WTC11 (cell line): ENCODE results near the gene MLN. TPM values are rescaled to one million over a fixed set of nuclear protein-coding genes. Genes with fewer than 3 reads are reported as not detected.

Source experiments
- ATAC-seq: fragments of 200-7000 bp; cut with Tn5 transposase; 2 replicates; pipeline ENCODE4 v1.10.0; 2021; ENCODE audit warnings: mild to moderate bottlenecking, moderate library complexity
- CTCF ChIA-PET: fragments of 300-600 bp; sonication (Branson Sonifier 250); formaldehyde crosslinking; loops from one replicate; lab custom pipeline; 2021; ENCODE audit warnings: antibody characterized with exemption; lab: Charles Lee
- POLR2A ChIA-PET: fragments of 350-600 bp; sonication (Branson Sonifier 250); formaldehyde crosslinking; loops from one replicate; lab custom pipeline; 2021; ENCODE audit warnings: antibody characterized with exemption; lab: Charles Lee
- DNase-seq: peaks from one replicate; pipeline ENCODE4 v3.0.0; 2021; ENCODE audit warnings: low spot score
- H3K27ac Mint-ChIP-seq: 2 replicates; pipeline ENCODE4 v1.8.0; 2021; ENCODE audit warnings: mixed read lengths
- H3K27me3 Mint-ChIP-seq: 2 replicates; pipeline ENCODE4 v1.8.0; 2021; ENCODE audit warnings: low read depth, mild to moderate bottlenecking, moderate library complexity, mixed read lengths
- H3K36me3 Mint-ChIP-seq: 2 replicates; pipeline ENCODE4 v1.8.0; 2021; ENCODE audit warnings: mixed read lengths
- H3K4me1 Mint-ChIP-seq: 2 replicates; pipeline ENCODE4 v1.8.0; 2022; ENCODE audit warnings: mixed read lengths
- H3K4me3 Mint-ChIP-seq: 2 replicates; pipeline ENCODE4 v1.8.0; 2021; ENCODE audit warnings: mild to moderate bottlenecking, moderate library complexity, mixed read lengths
- H3K9me3 Mint-ChIP-seq: 2 replicates; pipeline ENCODE4 v1.8.0; 2021; ENCODE audit warnings: mixed read lengths
- ATF1 ChIP-seq: sonication (generic); formaldehyde crosslinking; IDR thresholded peaks from 2 replicates; pipeline ENCODE4 v1.8.1; 2023; ENCODE audit warnings: mild to moderate bottlenecking, moderate library complexity, missing genetic modification reagents
- CREB1 ChIP-seq: sonication (generic); formaldehyde crosslinking; IDR thresholded peaks from 2 replicates; pipeline ENCODE4 v1.8.0; 2023; ENCODE audit warnings: mild to moderate bottlenecking, missing genetic modification reagents
- EMX1 ChIP-seq: fragments of 250-450 bp; sonication (Bioruptor Pico); IDR thresholded peaks from 2 replicates; pipeline ENCODE4 v1.8.0; 2021; ENCODE audit warnings: mild to moderate bottlenecking
- IRF2 ChIP-seq: sonication (generic); formaldehyde crosslinking; IDR thresholded peaks from 2 replicates; pipeline ENCODE4 v1.8.0; 2022; ENCODE audit warnings: low read depth, missing genetic modification reagents, borderline replicate concordance
- JAZF1 ChIP-seq: fragments of 250-450 bp; sonication (Bioruptor Pico); IDR thresholded peaks from 2 replicates; pipeline ENCODE4 v1.9.0; 2021; ENCODE audit warnings: moderate library complexity, mild to moderate bottlenecking, inconsistent platforms
- JUN ChIP-seq: sonication (generic); formaldehyde crosslinking; IDR thresholded peaks from 2 replicates; pipeline ENCODE4 v1.8.0; 2023; ENCODE audit warnings: mild to moderate bottlenecking, missing genetic modification reagents
- MXD4 ChIP-seq: fragments of 250-450 bp; sonication (Bioruptor Pico); IDR thresholded peaks from 2 replicates; pipeline ENCODE4 v1.8.0; 2021; ENCODE audit warnings: mild to moderate bottlenecking, moderate library complexity, borderline replicate concordance
- MYBL2 ChIP-seq: sonication (generic); formaldehyde crosslinking; IDR thresholded peaks from 2 replicates; pipeline ENCODE4 v1.8.1; 2023; ENCODE audit warnings: mild to moderate bottlenecking, moderate library complexity, missing genetic modification reagents
- NFATC4 ChIP-seq: fragments of 250-450 bp; sonication (Bioruptor Pico); IDR thresholded peaks from 2 replicates; pipeline ENCODE4 v1.9.0; 2021; ENCODE audit warnings: mild to moderate bottlenecking
- NFYB ChIP-seq: sonication (generic); formaldehyde crosslinking; conservative IDR thresholded peaks from 2 replicates; pipeline ENCODE4 v1.8.0; 2022; ENCODE audit warnings: low read depth, missing genetic modification reagents
- PRRX2 ChIP-seq: fragments of 250-450 bp; sonication (Bioruptor Pico); IDR thresholded peaks from 2 replicates; pipeline ENCODE4 v1.8.0; 2021; ENCODE audit warnings: mild to moderate bottlenecking
- RORB ChIP-seq: fragments of 250-450 bp; sonication (Bioruptor Pico); IDR thresholded peaks from 2 replicates; pipeline ENCODE4 v1.9.0; 2021; ENCODE audit warnings: mild to moderate bottlenecking
- SMAD3 ChIP-seq: sonication (generic); formaldehyde crosslinking; IDR thresholded peaks from 2 replicates; pipeline ENCODE4 v1.8.0; 2022; ENCODE audit warnings: missing genetic modification reagents, mild to moderate bottlenecking, borderline replicate concordance
- SOX15 ChIP-seq: fragments of 250-450 bp; sonication (Bioruptor Pico); IDR thresholded peaks from 2 replicates; pipeline ENCODE4 v1.9.0; 2021; ENCODE audit warnings: mild to moderate bottlenecking
- TCF7 ChIP-seq: sonication (generic); formaldehyde crosslinking; IDR thresholded peaks from 2 replicates; pipeline ENCODE4 v1.8.0; 2022; ENCODE audit warnings: mild to moderate bottlenecking, low read depth, missing genetic modification reagents, moderate library complexity
- ZMAT4 ChIP-seq: fragments of 250-450 bp; sonication (Bioruptor Pico); IDR thresholded peaks from 2 replicates; pipeline ENCODE4 v1.9.0; 2021; ENCODE audit warnings: mild to moderate bottlenecking
- ZNF121 ChIP-seq: sonication (generic); formaldehyde crosslinking; IDR thresholded peaks from 2 replicates; pipeline ENCODE4 v1.8.0; 2023; ENCODE audit warnings: missing genetic modification reagents
- ZNF263 ChIP-seq: sonication (generic); formaldehyde crosslinking; IDR thresholded peaks from 2 replicates; pipeline ENCODE4 v1.8.1; 2022; ENCODE audit warnings: low read depth, mild to moderate bottlenecking, moderate library complexity, missing genetic modification reagents
- ZNF317 ChIP-seq: sonication (generic); formaldehyde crosslinking; IDR thresholded peaks from 2 replicates; pipeline ENCODE4 v1.8.1; 2023; ENCODE audit warnings: low read depth, mild to moderate bottlenecking, moderate library complexity, missing genetic modification reagents, borderline replicate concordance
- ZNF416 ChIP-seq: fragments of 250-450 bp; sonication (Bioruptor Pico); IDR thresholded peaks from 2 replicates; pipeline ENCODE4 v1.9.0; 2021; ENCODE audit warnings: mild to moderate bottlenecking, inconsistent platforms
- ZSCAN18 ChIP-seq: fragments of 250-450 bp; sonication (Bioruptor Pico); IDR thresholded peaks from 2 replicates; pipeline ENCODE4 v2.1.2; 2022; ENCODE audit warnings: mild to moderate bottlenecking, moderate library complexity
- total RNA-seq: library from RNA; stranded (reverse); gene quantifications from 3 replicates; pipeline ENCODE4 v1.2.3, GENCODE V29; 2021
- TF ChIP-seq, protein P1 (sequence below): sonication (generic); formaldehyde crosslinking; IDR thresholded peaks from 2 replicates; pipeline ENCODE4 v1.8.0; 2022; ENCODE audit warnings: missing genetic modification reagents
- TF ChIP-seq, protein P2 (sequence below): fragments of 250-450 bp; sonication (Bioruptor Pico); IDR thresholded peaks from 2 replicates; pipeline ENCODE4 v1.9.0; 2021; ENCODE audit warnings: moderate library complexity, mild to moderate bottlenecking, inconsistent platforms, borderline replicate concordance

Gene MLN
- total RNA-seq, 1 experiment from 2014 or later = not detected

DNA sequence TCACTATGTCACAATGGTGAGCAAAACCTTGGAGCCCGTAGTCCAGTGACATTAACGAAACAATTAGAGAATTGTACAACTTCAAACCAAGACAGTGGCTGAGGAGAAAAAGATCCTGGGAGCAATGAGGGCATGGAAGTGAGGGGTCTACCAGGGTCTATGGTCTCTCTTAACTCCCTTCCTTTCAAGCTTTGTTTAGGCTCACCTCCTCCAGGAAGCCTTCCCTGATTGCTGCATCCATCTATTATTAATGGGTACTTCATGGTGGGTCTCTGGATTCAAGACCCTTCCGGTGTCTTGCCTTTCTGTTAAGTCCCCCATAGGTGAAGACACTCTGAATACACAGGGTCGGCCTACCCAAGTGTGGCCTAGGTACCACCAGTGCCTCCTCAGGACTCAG is 38.1 kb upstream of the MLN start:
- ATAC-seq (no peak), DNase-seq (no peak)
- ChIA-PET CTCF (interaction anchor here (0.6 to 4.8 kb wide), 2 partner anchors 29 to 71 kb away, joined by 6 to 37 read pairs; no protein-coding TSS in a partner anchor), POLR2A (no interaction called here)
- no peak for TF ChIP-seq ZSCAN18 (CRISPR knock-in tag)
- no peak for TF ChIP-seq MYBL2 (CRISPR knock-in tag)
- no peak for TF ChIP-seq SMAD3 (CRISPR knock-in tag)
- TF ChIP-seq ZMAT4 = no peak
- TF ChIP-seq ZNF263 (CRISPR knock-in tag) = no peak
- no peak for TF ChIP-seq ATF1 (CRISPR knock-in tag)
- TF ChIP-seq, protein P1, sequence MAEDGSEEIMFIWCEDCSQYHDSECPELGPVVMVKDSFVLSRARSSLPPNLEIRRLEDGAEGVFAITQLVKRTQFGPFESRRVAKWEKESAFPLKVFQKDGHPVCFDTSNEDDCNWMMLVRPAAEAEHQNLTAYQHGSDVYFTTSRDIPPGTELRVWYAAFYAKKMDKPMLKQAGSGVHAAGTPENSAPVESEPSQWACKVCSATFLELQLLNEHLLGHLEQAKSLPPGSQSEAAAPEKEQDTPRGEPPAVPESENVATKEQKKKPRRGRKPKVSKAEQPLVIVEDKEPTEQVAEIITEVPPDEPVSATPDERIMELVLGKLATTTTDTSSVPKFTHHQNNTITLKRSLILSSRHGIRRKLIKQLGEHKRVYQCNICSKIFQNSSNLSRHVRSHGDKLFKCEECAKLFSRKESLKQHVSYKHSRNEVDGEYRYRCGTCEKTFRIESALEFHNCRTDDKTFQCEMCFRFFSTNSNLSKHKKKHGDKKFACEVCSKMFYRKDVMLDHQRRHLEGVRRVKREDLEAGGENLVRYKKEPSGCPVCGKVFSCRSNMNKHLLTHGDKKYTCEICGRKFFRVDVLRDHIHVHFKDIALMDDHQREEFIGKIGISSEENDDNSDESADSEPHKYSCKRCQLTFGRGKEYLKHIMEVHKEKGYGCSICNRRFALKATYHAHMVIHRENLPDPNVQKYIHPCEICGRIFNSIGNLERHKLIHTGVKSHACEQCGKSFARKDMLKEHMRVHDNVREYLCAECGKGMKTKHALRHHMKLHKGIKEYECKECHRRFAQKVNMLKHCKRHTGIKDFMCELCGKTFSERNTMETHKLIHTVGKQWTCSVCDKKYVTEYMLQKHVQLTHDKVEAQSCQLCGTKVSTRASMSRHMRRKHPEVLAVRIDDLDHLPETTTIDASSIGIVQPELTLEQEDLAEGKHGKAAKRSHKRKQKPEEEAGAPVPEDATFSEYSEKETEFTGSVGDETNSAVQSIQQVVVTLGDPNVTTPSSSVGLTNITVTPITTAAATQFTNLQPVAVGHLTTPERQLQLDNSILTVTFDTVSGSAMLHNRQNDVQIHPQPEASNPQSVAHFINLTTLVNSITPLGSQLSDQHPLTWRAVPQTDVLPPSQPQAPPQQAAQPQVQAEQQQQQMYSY (CRISPR knock-in tag) = no peak
- TF ChIP-seq CREB1 = no peak
- no peak for TF ChIP-seq EMX1 (CRISPR knock-in tag)
- no peak for TF ChIP-seq NFYB (CRISPR knock-in tag)
- no peak for TF ChIP-seq ZNF317 (CRISPR knock-in tag)
- TF ChIP-seq MXD4 (CRISPR knock-in tag) = no peak
- TF ChIP-seq, protein P2, sequence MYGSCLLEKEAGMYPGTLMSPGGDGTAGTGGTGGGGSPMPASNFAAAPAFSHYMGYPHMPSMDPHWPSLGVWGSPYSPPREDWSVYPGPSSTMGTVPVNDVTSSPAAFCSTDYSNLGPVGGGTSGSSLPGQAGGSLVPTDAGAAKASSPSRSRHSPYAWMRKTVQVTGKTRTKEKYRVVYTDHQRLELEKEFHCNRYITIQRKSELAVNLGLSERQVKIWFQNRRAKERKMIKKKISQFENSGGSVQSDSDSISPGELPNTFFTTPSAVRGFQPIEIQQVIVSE (CRISPR knock-in tag) = no peak
- TF ChIP-seq ZNF121 (CRISPR knock-in tag) = no peak
- TF ChIP-seq TCF7 (CRISPR knock-in tag) = no peak
- no peak for TF ChIP-seq ZNF416 (CRISPR knock-in tag)
- no peak for TF ChIP-seq NFATC4 (CRISPR knock-in tag)
- TF ChIP-seq RORB (CRISPR knock-in tag) = no peak
- Mint-ChIP-seq H3K27ac (no peak overlapping the region), H3K9me3 (peaks cover 7% of the 10 kb centered on the region), H3K4me1 (peaks cover 30% of the 10 kb centered on the region), H3K36me3 (peaks cover 6% of the 10 kb centered on the region), H3K27me3 (peaks cover 19% of the 10 kb centered on the region), H3K4me3 (no peak overlapping the region)

DNA sequence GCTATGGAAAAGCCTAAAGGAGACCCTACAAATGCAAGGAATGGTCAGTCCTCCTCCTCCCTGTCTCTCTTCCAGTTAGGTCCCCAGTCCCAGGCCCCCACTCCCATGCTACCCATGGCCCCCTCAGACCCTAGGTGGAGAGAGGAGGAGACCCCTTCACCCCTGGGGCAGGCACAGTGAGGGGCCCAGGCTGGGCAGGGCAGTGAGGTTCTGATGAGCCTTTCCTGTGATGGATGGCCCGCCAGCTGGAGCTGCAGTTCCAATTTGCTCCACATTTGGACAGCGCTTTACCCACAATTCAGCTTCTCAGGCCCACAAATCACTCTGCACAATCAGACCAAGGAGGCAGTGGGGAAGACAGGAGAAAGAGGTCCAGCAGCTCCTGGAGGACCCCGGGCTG is 37.3 kb upstream of the MLN start:
- DNase-seq = no peak
- Mint-ChIP-seq H3K27me3 (peaks cover 19% of the 10 kb centered on the region), H3K36me3 (peaks cover 6% of the 10 kb centered on the region), H3K27ac (no peak overlapping the region), H3K4me3 (no peak overlapping the region), H3K9me3 (peaks cover 12% of the 10 kb centered on the region), H3K4me1 (peaks cover 30% of the 10 kb centered on the region)
- TF ChIP-seq PRRX2 (CRISPR knock-in tag) (no peak), ZNF121 (CRISPR knock-in tag) (peak; percentile 95), JAZF1 (no peak), SOX15 (CRISPR knock-in tag) (no peak), JUN (CRISPR knock-in tag) (no peak), IRF2 (CRISPR knock-in tag) (no peak), ATF1 (CRISPR knock-in tag) (no peak)
- ATAC-seq = no peak
- ChIA-PET CTCF (interaction anchor here (0.6 to 4.8 kb wide), 7 partner anchors 10 to 1681 kb away, joined by 3 to 37 read pairs (median 6); no protein-coding TSS in a partner anchor), POLR2A (no interaction called here)
